Lower lobe of right lung (tissue), 2 donors: Measurements from ENCODE around the gene DUSP6. TPM values are rescaled to one million over a fixed set of nuclear protein-coding genes. Genes with fewer than 3 reads are reported as not detected.

Experiments used
- ATAC-seq, 2 donors: fragments of 200-7000 bp; cut with Tn5 transposase; one replicate each; pipeline ENCODE4 v1.9.1; 2020 to 2022; ENCODE audit warnings: mild to moderate bottlenecking in 2 of 2, moderate library complexity in 2 of 2
- DNase-seq: peaks from one replicate; pipeline ENCODE4 v3.0.0-alpha.2; 2020
- H3K27ac ChIP-seq: fragments of 200-600 bp; one replicate; pipeline ENCODE4 v1.8.0; 2022
- H3K27me3 ChIP-seq: fragments of 200-600 bp; one replicate; pipeline ENCODE4 v1.8.0; 2022; ENCODE audit warnings: low read depth
- H3K36me3 ChIP-seq: fragments of 200-600 bp; one replicate; pipeline ENCODE4 v1.8.0; 2022; ENCODE audit warnings: mild to moderate bottlenecking
- H3K4me1 ChIP-seq: fragments of 200-600 bp; one replicate; pipeline ENCODE4 v1.8.0; 2022
- H3K4me3 ChIP-seq: fragments of 200-600 bp; one replicate; pipeline ENCODE4 v1.8.0; 2022; ENCODE audit warnings: mild to moderate bottlenecking
- H3K9me3 ChIP-seq: fragments of 200-600 bp; one replicate; pipeline ENCODE4 v1.8.0; 2022
- intact Hi-C: fragments of 100-400 bp; cut with DNase I; formaldehyde crosslinking; loops from one replicate; pipeline ENCODE4 v1.11.0; 2022
- total RNA-seq: library from RNA; stranded (reverse); fragmentation: NEBNext Ultra II Directional; extraction: Animal tissue kit (Norgen Biotek cat#: 25700); gene quantifications from one replicate; pipeline ENCODE4 v1.2.1, GENCODE V29; 2021
- TF ChIP-seq, protein P1 (sequence below): fragments of 200-600 bp; IDR thresholded peaks from one replicate; pipeline ENCODE4 v1.8.0; 2022; ENCODE audit warnings: antibody characterized with exemption, mild to moderate bottlenecking
- donor health status: DM: no; HTN: yes; CAD: no; lungs with severe emphysema.

Gene DUSP6
- total RNA-seq, 1 donor from 2014 or later: 196 TPM

- no peak for DNase-seq
Observed at GRCh38 chr12:89357297-89357730, 5.0 kb upstream of the DUSP6 start.

GRCh38 chr12:89356069-89356665 is 3.9 kb upstream of the DUSP6 start:
- Histone ChIP-seq H3K9me3 (no peaks in the 10 kb centered on the region), H3K27ac (no peak overlapping the region), H3K27me3 (no peaks in the 10 kb centered on the region), H3K4me3 (peak overlapping the region; percentile 89), H3K36me3 (no peaks in the 10 kb centered on the region), H3K4me1 (peaks cover 26% of the 10 kb centered on the region)
- DNase-seq (no peak), ATAC-seq (no peak)
- intact Hi-C loops: no loop called here
- TF ChIP-seq, protein P1, sequence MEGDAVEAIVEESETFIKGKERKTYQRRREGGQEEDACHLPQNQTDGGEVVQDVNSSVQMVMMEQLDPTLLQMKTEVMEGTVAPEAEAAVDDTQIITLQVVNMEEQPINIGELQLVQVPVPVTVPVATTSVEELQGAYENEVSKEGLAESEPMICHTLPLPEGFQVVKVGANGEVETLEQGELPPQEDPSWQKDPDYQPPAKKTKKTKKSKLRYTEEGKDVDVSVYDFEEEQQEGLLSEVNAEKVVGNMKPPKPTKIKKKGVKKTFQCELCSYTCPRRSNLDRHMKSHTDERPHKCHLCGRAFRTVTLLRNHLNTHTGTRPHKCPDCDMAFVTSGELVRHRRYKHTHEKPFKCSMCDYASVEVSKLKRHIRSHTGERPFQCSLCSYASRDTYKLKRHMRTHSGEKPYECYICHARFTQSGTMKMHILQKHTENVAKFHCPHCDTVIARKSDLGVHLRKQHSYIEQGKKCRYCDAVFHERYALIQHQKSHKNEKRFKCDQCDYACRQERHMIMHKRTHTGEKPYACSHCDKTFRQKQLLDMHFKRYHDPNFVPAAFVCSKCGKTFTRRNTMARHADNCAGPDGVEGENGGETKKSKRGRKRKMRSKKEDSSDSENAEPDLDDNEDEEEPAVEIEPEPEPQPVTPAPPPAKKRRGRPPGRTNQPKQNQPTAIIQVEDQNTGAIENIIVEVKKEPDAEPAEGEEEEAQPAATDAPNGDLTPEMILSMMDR: no peak

More at GRCh38 chr12:89357297-89357730, 5.0 kb upstream of the DUSP6 start:
- no peak for ATAC-seq
- no peaks in the 10 kb centered on the region for H3K36me3 ChIP-seq
- TF ChIP-seq, protein P1: no peak
- intact Hi-C loops: no loop called here
- H3K27me3 ChIP-seq: no peaks in the 10 kb centered on the region
- peaks cover 26% of the 10 kb centered on the region for H3K4me1 ChIP-seq
- no peak overlapping the region for H3K27ac ChIP-seq
- H3K9me3 ChIP-seq: no peaks in the 10 kb centered on the region
- no peak overlapping the region for H3K4me3 ChIP-seq

- Histone ChIP-seq H3K36me3 (peaks cover 4% of the 10 kb centered on the region), H3K4me3 (peak overlapping the region; percentile 89), H3K9me3 (no peaks in the 10 kb centered on the region), H3K27me3 (no peaks in the 10 kb centered on the region), H3K27ac (peak overlapping the region; percentile 99), H3K4me1 (peaks cover 26% of the 10 kb centered on the region)
- intact Hi-C loops: no loop called here
- no peak for DNase-seq
- TF ChIP-seq, protein P1: peak; percentile 25
- ATAC-seq: no peak
Observed at GRCh38 chr12:89355243-89356068, 3.2 kb upstream of the DUSP6 start.

DNA sequence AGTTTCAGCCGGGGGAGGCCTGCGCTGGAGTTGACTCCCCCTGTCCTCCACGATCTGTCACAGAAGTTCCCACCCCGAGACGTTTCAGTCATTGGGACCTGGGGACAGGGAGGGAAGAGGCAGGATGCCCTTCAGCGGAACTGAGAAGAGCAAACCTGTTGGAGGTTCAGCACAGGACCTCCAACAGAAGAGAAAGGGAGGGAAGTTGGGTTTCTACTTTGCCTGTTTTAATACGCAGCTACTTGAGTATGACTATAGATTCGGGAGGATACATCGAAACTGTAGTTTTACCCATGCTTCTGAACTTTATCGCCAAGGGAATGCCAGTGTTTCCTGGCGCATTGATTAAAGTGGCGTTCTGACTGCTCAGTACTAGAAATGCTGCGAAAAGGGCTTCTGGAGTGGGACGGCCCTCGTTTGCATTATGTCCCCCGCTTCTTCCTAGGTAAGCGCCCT is 2.3 kb upstream of the DUSP6 start:
- peaks cover 10% of the 10 kb centered on the region for H3K36me3 ChIP-seq
- ATAC-seq (no peak), DNase-seq (no peak)
- peak overlapping the region; percentile 99 for H3K27ac ChIP-seq
- H3K4me3 ChIP-seq: peak overlapping the region; percentile 89
- peaks cover 26% of the 10 kb centered on the region for H3K4me1 ChIP-seq
- intact Hi-C loops: no loop called here
- no peaks in the 10 kb centered on the region for H3K27me3 ChIP-seq
- TF ChIP-seq, protein P1: no peak
- H3K9me3 ChIP-seq: no peaks in the 10 kb centered on the region

- Histone ChIP-seq H3K36me3 (peaks cover 17% of the 10 kb centered on the region), H3K4me3 (peak overlapping the region; percentile 89), H3K27me3 (no peaks in the 10 kb centered on the region), H3K4me1 (peaks cover 29% of the 10 kb centered on the region), H3K27ac (peak overlapping the region; percentile 99), H3K9me3 (no peaks in the 10 kb centered on the region)
- ATAC-seq (peak; percentile 62 to 72), DNase-seq (peak; percentile 93)
- TF ChIP-seq, protein P1: no peak
- intact Hi-C loops: no loop called here
Observed at GRCh38 chr12:89353823-89354611, 1.7 kb upstream of the DUSP6 start.
